Neutrophil (primary cell): Measurements from ENCODE around the gene TAF8.

ENCODE experiments used
- H3K27ac ChIP-seq: fragments of 200-600 bp; sonication (generic); 2 replicates; pipeline ENCODE4 v1.5.1; 2016; ENCODE audit warnings: mild to moderate bottlenecking, moderate library complexity
- H3K27me3 ChIP-seq: fragments of 200-600 bp; sonication (generic); 2 replicates; pipeline ENCODE4 v1.6.0; 2016; ENCODE audit warnings: mild to moderate bottlenecking
- H3K36me3 ChIP-seq: fragments of 200-600 bp; sonication (generic); 2 replicates; pipeline ENCODE4 v1.5.1; 2017
- H3K4me1 ChIP-seq, 2 experiments: fragments of 200-600 bp in 1 of 2; sonication (generic) in 1 of 2; 1 replicate in 1 of 2; 2 replicates in 1 of 2; pipeline versions ENCODE4 v1.5.1 to v1.6.1; 2013 to 2016; ENCODE audit warnings: low read depth in 1 of 2, low read length in 1 of 2, mild to moderate bottlenecking in 1 of 2, moderate library complexity in 1 of 2; ENCODE audit not compliant: control insufficient read depth in 1 of 2, insufficient read depth in 1 of 2
- H3K4me3 ChIP-seq, 2 experiments: fragments of 200-600 bp in 1 of 2; sonication (generic) in 1 of 2; 1 replicate in 1 of 2; 2 replicates in 1 of 2; pipeline ENCODE4 v1.5.1; 2013 to 2016; ENCODE audit warnings: low read depth in 1 of 2, low read length in 1 of 2, mild to moderate bottlenecking in 1 of 2, moderate library complexity in 1 of 2
- H3K9me3 ChIP-seq: fragments of 200-600 bp; sonication (generic); 2 replicates; pipeline ENCODE4 v1.5.1; 2016
- CTCF ChIP-seq: fragments of 200-600 bp; sonication (generic); IDR thresholded peaks from 2 replicates; pipeline ENCODE4 v1.5.1; 2016; ENCODE audit warnings: antibody characterized with exemption

Gene TAF8

GRCh38 chr6:42128460-42129359 lies 78.4 kb downstream of the TAF8 start:
- TF ChIP-seq CTCF = no peak
- Histone ChIP-seq H3K27me3 (no peaks in the 10 kb centered on the region), H3K36me3 (no peaks in the 10 kb centered on the region), H3K4me1 (no peaks in the 10 kb centered on the region), H3K27ac (no peak overlapping the region), H3K4me3 (no peak overlapping the region), H3K9me3 (no peaks in the 10 kb centered on the region)

- no peaks in the 10 kb centered on the region for H3K36me3 ChIP-seq
- TF ChIP-seq CTCF = no peak
Measured at GRCh38 chr6:42129360-42129676, 79.0 kb downstream of the TAF8 start.

GRCh38 chr6:42131531-42131930 lies 81.2 kb downstream of the TAF8 start:
- Histone ChIP-seq H3K27me3 (peaks cover 1% of the 10 kb centered on the region), H3K36me3 (no peaks in the 10 kb centered on the region), H3K4me1 (no peaks in the 10 kb centered on the region), H3K27ac (no peak overlapping the region), H3K9me3 (no peaks in the 10 kb centered on the region), H3K4me3 (no peak overlapping the region)
- TF ChIP-seq CTCF = no peak

More at GRCh38 chr6:42129360-42129676, 79.0 kb downstream of the TAF8 start:
- no peaks in the 10 kb centered on the region for H3K27me3 ChIP-seq
- no peak overlapping the region for H3K4me3 ChIP-seq
- no peaks in the 10 kb centered on the region for H3K4me1 ChIP-seq
- no peak overlapping the region for H3K27ac ChIP-seq
- H3K9me3 ChIP-seq = no peaks in the 10 kb centered on the region

- no peak overlapping the region for H3K4me3 ChIP-seq
- no peaks in the 10 kb centered on the region for H3K9me3 ChIP-seq
- no peak overlapping the region for H3K27ac ChIP-seq
- H3K27me3 ChIP-seq = peaks cover 12% of the 10 kb centered on the region
- TF ChIP-seq CTCF = no peak
- no peaks in the 10 kb centered on the region for H3K4me1 ChIP-seq
- H3K36me3 ChIP-seq = no peaks in the 10 kb centered on the region
Measured at GRCh38 chr6:42133926-42134325, 83.6 kb downstream of the TAF8 start.

GRCh38 chr6:42135161-42135560 lies 84.8 kb downstream of the TAF8 start:
- H3K36me3 ChIP-seq = no peaks in the 10 kb centered on the region
- no peak overlapping the region for H3K4me3 ChIP-seq

More at GRCh38 chr6:42135161-42135560, 84.8 kb downstream of the TAF8 start:
- Histone ChIP-seq H3K4me1 (no peaks in the 10 kb centered on the region), H3K27ac (no peak overlapping the region), H3K9me3 (no peaks in the 10 kb centered on the region), H3K27me3 (peaks cover 18% of the 10 kb centered on the region)
- no peak for TF ChIP-seq CTCF
